Measurements from ENCODE around the gene ERP27.

GRCh38 chr12:14928931-14929330, 9.4 kb downstream of the ERP27 start:
- TF ChIP-seq CTCF (IDR thresholded peaks at IDR 0.05 in 4 of 5, conservative IDR thresholded peaks at IDR 0.05 in 1 of 5) = no peak
- TF ChIP-seq POLR2A (IDR thresholded peaks at IDR 0.05) = no peak

All from gastrocnemius medialis (tissue), 4 donors.